IMR-90 (cell line): ENCODE results near the gene LGI1.

Source experiments
- RAD21 ChIP-seq: IDR thresholded peaks from 2 replicates; pipeline ENCODE4 v1.6.1; 2012; ENCODE audit warnings: low read length, improper control_type of control experiment
- TF ChIP-seq, protein P1 (sequence below): fragments of 150-350 bp; IDR thresholded peaks from 2 replicates; pipeline ENCODE4 v1.6.1; 2016; ENCODE audit warnings: low read depth, mild to moderate bottlenecking, low read length, moderate library complexity, borderline replicate concordance
- TF ChIP-seq, protein P2 (sequence below): conservative IDR thresholded peaks from 2 replicates; pipeline ENCODE4 v1.5.1; 2012; ENCODE audit warnings: mild to moderate bottlenecking, low read depth, low read length, improper control_type of control experiment

DNA sequence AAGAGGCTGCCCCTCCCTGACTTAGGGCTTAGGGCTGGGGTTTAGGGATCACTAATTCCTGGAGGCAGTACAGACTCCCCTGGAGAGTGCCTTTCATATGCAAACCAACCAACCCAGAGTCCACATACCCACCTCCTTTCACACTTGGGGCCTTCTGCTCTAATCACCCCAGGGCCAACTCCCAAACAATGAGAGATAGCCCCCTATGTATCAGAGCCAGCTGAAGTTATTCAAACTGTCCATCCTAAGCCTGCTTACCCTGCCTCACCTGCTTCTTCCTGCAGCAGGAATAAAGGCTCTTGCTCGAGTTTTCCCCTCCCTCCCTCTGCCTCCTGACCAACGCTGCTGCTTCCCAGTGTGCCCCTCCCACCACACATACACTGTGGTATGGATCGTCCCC is 84.2 kb downstream of the LGI1 start:
- no peak for TF ChIP-seq RAD21
- TF ChIP-seq, protein P1, sequence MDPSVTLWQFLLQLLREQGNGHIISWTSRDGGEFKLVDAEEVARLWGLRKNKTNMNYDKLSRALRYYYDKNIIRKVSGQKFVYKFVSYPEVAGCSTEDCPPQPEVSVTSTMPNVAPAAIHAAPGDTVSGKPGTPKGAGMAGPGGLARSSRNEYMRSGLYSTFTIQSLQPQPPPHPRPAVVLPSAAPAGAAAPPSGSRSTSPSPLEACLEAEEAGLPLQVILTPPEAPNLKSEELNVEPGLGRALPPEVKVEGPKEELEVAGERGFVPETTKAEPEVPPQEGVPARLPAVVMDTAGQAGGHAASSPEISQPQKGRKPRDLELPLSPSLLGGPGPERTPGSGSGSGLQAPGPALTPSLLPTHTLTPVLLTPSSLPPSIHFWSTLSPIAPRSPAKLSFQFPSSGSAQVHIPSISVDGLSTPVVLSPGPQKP = no peak
- TF ChIP-seq, protein P2, sequence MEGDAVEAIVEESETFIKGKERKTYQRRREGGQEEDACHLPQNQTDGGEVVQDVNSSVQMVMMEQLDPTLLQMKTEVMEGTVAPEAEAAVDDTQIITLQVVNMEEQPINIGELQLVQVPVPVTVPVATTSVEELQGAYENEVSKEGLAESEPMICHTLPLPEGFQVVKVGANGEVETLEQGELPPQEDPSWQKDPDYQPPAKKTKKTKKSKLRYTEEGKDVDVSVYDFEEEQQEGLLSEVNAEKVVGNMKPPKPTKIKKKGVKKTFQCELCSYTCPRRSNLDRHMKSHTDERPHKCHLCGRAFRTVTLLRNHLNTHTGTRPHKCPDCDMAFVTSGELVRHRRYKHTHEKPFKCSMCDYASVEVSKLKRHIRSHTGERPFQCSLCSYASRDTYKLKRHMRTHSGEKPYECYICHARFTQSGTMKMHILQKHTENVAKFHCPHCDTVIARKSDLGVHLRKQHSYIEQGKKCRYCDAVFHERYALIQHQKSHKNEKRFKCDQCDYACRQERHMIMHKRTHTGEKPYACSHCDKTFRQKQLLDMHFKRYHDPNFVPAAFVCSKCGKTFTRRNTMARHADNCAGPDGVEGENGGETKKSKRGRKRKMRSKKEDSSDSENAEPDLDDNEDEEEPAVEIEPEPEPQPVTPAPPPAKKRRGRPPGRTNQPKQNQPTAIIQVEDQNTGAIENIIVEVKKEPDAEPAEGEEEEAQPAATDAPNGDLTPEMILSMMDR = no peak
